NCI-H226 (cell line): ENCODE results near the gene TMEM134.
"Not testable (repeated sequence)": the region's sequence is repeated elsewhere in the genome, so short reads cannot be mapped to it uniquely, and the experiment has no call there.

ENCODE experiments used
- DNase-seq: peaks from one replicate; pipeline ENCODE4 v3.0.0-alpha.2; 2015

The TMEM134 gene

GRCh38 chr11:67484847-67485311, 15.8 kb upstream of the TMEM134 start:
- no peak for DNase-seq

- DNase-seq, result no peak
Observed at GRCh38 chr11:67483831-67484665, 15.0 kb upstream of the TMEM134 start.

GRCh38 chr11:67482827-67483798, 14.1 kb upstream of the TMEM134 start, which contains the start of gene AIP:
Gene AIP (plus strand): TSS chr11:67483026. CDS start chr11:67483159, 133 bp downstream.
- peak; percentile 97 for DNase-seq

GRCh38 chr11:67482275-67482826, 13.3 kb upstream of the TMEM134 start:
- DNase-seq, result no peak

- not testable (repeated sequence) for DNase-seq
Observed at GRCh38 chr11:67477344-67478050, 8.4 kb upstream of the TMEM134 start.

- not testable (repeated sequence) for DNase-seq
Observed at GRCh38 chr11:67476692-67477091, 7.6 kb upstream of the TMEM134 start.

GRCh38 chr11:67472882-67473281, 3.8 kb upstream of the TMEM134 start:
- DNase-seq, result no peak

GRCh38 chr11:67470337-67471002, 1.4 kb upstream of the TMEM134 start:
- no peak for DNase-seq

- DNase-seq, result no peak
Observed at GRCh38 chr11:67469508-67469811, 409 bp upstream of the TMEM134 start.

GRCh38 chr11:67468456-67468758, 644 bp downstream of the TMEM134 start:
- DNase-seq, result no peak

- DNase-seq, result no peak
Observed at GRCh38 chr11:67468056-67468455, 995 bp downstream of the TMEM134 start.

- no peak for DNase-seq
Observed at GRCh38 chr11:67466962-67467771, 1.9 kb downstream of the TMEM134 start.

- DNase-seq, result no peak
Observed at GRCh38 chr11:67466367-67466766, 2.7 kb downstream of the TMEM134 start.

- DNase-seq, result peak; percentile 62
Observed at GRCh38 chr11:67465530-67465929, 3.5 kb downstream of the TMEM134 start.

GRCh38 chr11:67465189-67465510, 3.9 kb downstream of the TMEM134 start:
- peak; percentile 27 for DNase-seq

- peak; percentile 89 for DNase-seq
Observed at GRCh38 chr11:67464411-67465188, 4.5 kb downstream of the TMEM134 start.

- DNase-seq, result no peak
Observed at GRCh38 chr11:67463680-67464410, 5.2 kb downstream of the TMEM134 start.

GRCh38 chr11:67463186-67463585, 5.9 kb downstream of the TMEM134 start:
- DNase-seq, result no peak

GRCh38 chr11:67458266-67458665, 10.8 kb downstream of the TMEM134 start:
- DNase-seq, result no peak

- no peak for DNase-seq
Observed at GRCh38 chr11:67457453-67457852, 11.6 kb downstream of the TMEM134 start.
